CD4-positive, alpha-beta T cell treated with Interleukin-6 for 4 hours (primary cell): ENCODE results near the gene FOXP1.
A peak's percentile ranks its signal among the peaks of the same experiment; 100 is the strongest.
"Not testable (repeated sequence)": the region's sequence is repeated elsewhere in the genome, so short reads cannot be mapped to it uniquely, and the experiment has no call there.

Experiments used
- DNase-seq: peaks from one replicate; pipeline ENCODE4 v3.0.0-alpha.2; 2020; ENCODE audit warnings: mixed read lengths

FOXP1 gene

GRCh38 chr3:71526448-71526847 is 57.1 kb downstream of the FOXP1 start:
- not testable (repeated sequence) for DNase-seq

GRCh38 chr3:71525391-71525790 is 58.1 kb downstream of the FOXP1 start:
- no peak for DNase-seq

GRCh38 chr3:71524672-71525071 is 58.9 kb downstream of the FOXP1 start:
- no peak for DNase-seq

- DNase-seq: no peak
Measured at GRCh38 chr3:71523628-71524027, 59.9 kb downstream of the FOXP1 start.

- DNase-seq: no peak
Measured at GRCh38 chr3:71521940-71522876, 61.3 kb downstream of the FOXP1 start.

- DNase-seq: no peak
Measured at GRCh38 chr3:71521021-71521352, 62.5 kb downstream of the FOXP1 start.

GRCh38 chr3:71520161-71521020 is 63.1 kb downstream of the FOXP1 start:
- no peak for DNase-seq

- no peak for DNase-seq
Measured at GRCh38 chr3:71518089-71518488, 65.4 kb downstream of the FOXP1 start.

GRCh38 chr3:71517271-71517791 is 66.2 kb downstream of the FOXP1 start:
- DNase-seq: no peak

GRCh38 chr3:71515636-71516365 is 67.7 kb downstream of the FOXP1 start:
- DNase-seq: no peak

GRCh38 chr3:71514621-71515020 is 68.9 kb downstream of the FOXP1 start:
- DNase-seq: no peak

GRCh38 chr3:71513515-71513914 is 70.0 kb downstream of the FOXP1 start:
- DNase-seq: no peak

- no peak for DNase-seq
Measured at GRCh38 chr3:71513081-71513480, 70.4 kb downstream of the FOXP1 start.

GRCh38 chr3:71512544-71512943 is 71.0 kb downstream of the FOXP1 start:
- no peak for DNase-seq

- DNase-seq: peak; percentile 65
Measured at GRCh38 chr3:71512000-71512399, 71.5 kb downstream of the FOXP1 start.

- DNase-seq: no peak
Measured at GRCh38 chr3:71511446-71511845, 72.1 kb downstream of the FOXP1 start.

- no peak for DNase-seq
Measured at GRCh38 chr3:71511037-71511436, 72.5 kb downstream of the FOXP1 start.

- no peak for DNase-seq
Measured at GRCh38 chr3:71510510-71510909, 73.0 kb downstream of the FOXP1 start.

GRCh38 chr3:71509066-71509465 is 74.5 kb downstream of the FOXP1 start:
- DNase-seq: no peak

- no peak for DNase-seq
Measured at GRCh38 chr3:71505767-71506350, 77.7 kb downstream of the FOXP1 start.

- DNase-seq: peak; percentile 63
Measured at GRCh38 chr3:71504250-71505036, 79.1 kb downstream of the FOXP1 start.
